ENCODE results near the gene SASH1. TPM values are rescaled to one million over a fixed set of nuclear protein-coding genes. Genes with fewer than 3 reads are reported as not detected.
"Not testable (repeated sequence)": the region's sequence is repeated elsewhere in the genome, so short reads cannot be mapped to it uniquely, and the experiment has no call there.

SASH1 gene
- total and polyA plus RNA-seq, 2 of the 8 experiments (the other 6 are each of a cell fraction or from before 2014, with no cell fraction given): 6.0 to 20.2 TPM

GRCh38 chr6:148379966-148380713, 37.5 kb downstream of the SASH1 start (continued):
- no peak for TF ChIP-seq HDAC2 (IDR thresholded peaks at IDR 0.05; ENCODE audit: borderline replicate concordance in 1 of 2, low read depth in 2 of 2, low read length in 2 of 2)
- no peak for TF ChIP-seq NANOG (IDR thresholded peaks at IDR 0.05; ENCODE audit: insufficient read depth, low read depth, low read length, poor library complexity, severe bottlenecking)
- TF ChIP-seq TAF7 (optimal IDR thresholded peaks at IDR 0.05; ENCODE audit: borderline replicate concordance, low read depth, low read length): no peak
- no peak for TF ChIP-seq BACH1 (IDR thresholded peaks at IDR 0.05; ENCODE audit: low read length)
- TF ChIP-seq TBP (IDR thresholded peaks at IDR 0.05; ENCODE audit: low read depth, low read length): no peak

GRCh38 chr6:148382051-148382450, 39.4 kb downstream of the SASH1 start:
- H2BK15ac ChIP-seq (ENCODE audit: low read length); H2AFZ ChIP-seq (ENCODE audit: low read length); H3K14ac ChIP-seq (ENCODE audit: insufficient read length); H3K9ac ChIP-seq (replicated peaks in 1 of 4; ENCODE audit: extremely low read depth in 1 of 4, low read depth in 3 of 4, low read length in 3 of 4); H4K91ac ChIP-seq (replicated peaks; ENCODE audit: insufficient read length, low read length); DNase-seq (ENCODE audit: low read depth in 1 of 2, low spot score in 2 of 2); H4K8ac ChIP-seq (ENCODE audit: extremely low read depth, insufficient read depth, low read length); H2AK5ac ChIP-seq (ENCODE audit: low read depth, low read length); H4K5ac ChIP-seq (ENCODE audit: insufficient read length, low read depth, low read length); H2BK20ac ChIP-seq (ENCODE audit: low read length); H3K4me3 ChIP-seq (ENCODE audit: extremely low read depth in 1 of 4, insufficient read depth in 2 of 4, low read depth in 3 of 4, low read length in 4 of 4); H2BK5ac ChIP-seq (ENCODE audit: low read depth, low read length); H3K36me3 ChIP-seq (ENCODE audit: control insufficient read depth in 2 of 4, insufficient read depth in 4 of 4, low read length in 3 of 4); H3K27ac ChIP-seq (ENCODE audit: low read depth, low read length); H3K4ac ChIP-seq (replicated peaks; ENCODE audit: insufficient read length, low read depth, low read length); H3K23ac ChIP-seq (ENCODE audit: insufficient read length); H3K4me2 ChIP-seq (ENCODE audit: insufficient read depth in 1 of 2, low read depth in 2 of 2, low read length in 2 of 2); POLR2A ChIA-PET (ENCODE audit: partially characterized antibody); H2BK12ac ChIP-seq (ENCODE audit: low read depth, low read length); H3K56ac ChIP-seq (replicated peaks; ENCODE audit: insufficient read length, low read depth, low read length); H3K18ac ChIP-seq (ENCODE audit: extremely low read depth, low read length); H4K20me1 ChIP-seq (replicated peaks in 1 of 2; ENCODE audit: control insufficient read depth in 1 of 2, insufficient read depth in 2 of 2, low read length in 2 of 2); FAIRE-seq; H3K27me3 ChIP-seq (replicated peaks in 1 of 4; ENCODE audit: control insufficient read depth in 3 of 4, extremely low read depth in 1 of 4, insufficient read depth in 3 of 4, low read length in 3 of 4); H3K23me2 ChIP-seq (ENCODE audit: low read depth, low read length); H2BK120ac ChIP-seq (replicated peaks; ENCODE audit: low read depth, low read length); H3K4me1 ChIP-seq (replicated peaks in 1 of 4; ENCODE audit: control insufficient read depth in 3 of 4, insufficient read depth in 4 of 4, low read length in 3 of 4); H3K9me3 ChIP-seq (ENCODE audit: insufficient read depth in 2 of 2, low read depth in 1 of 2, low read length in 1 of 2): not testable (repeated sequence)
- peaks cover 0 to 60% of the 10 kb centered on the region in 2 experiments; a peak in 2 of 4 replicates for H3K79me2 ChIP-seq (ENCODE audit: control insufficient read depth in 1 of 2, insufficient read depth in 2 of 2, low read length in 2 of 2)
- 91% methylated on average over 9 of the region's 9 CpGs; no CpG with 5 or more reads in 1 of the 2 experiments for WGBS, 2 experiments (ENCODE audit: extremely low coverage in 1 of 2, insufficient coverage in 1 of 2, insufficient read length in 1 of 2, insufficient replicate concordance in 2 of 2, low coverage in 1 of 2, low lambda C conversion rate in 2 of 2, missing lambda C conversion rate in 1 of 2)
- H3K79me1 ChIP-seq (ENCODE audit: low read depth, low read length): peaks cover 14% of the 10 kb centered on the region
- CTCF ChIA-PET (ENCODE audit: partially characterized antibody): interaction anchor here (1.0 to 1.5 kb wide), 3 partner anchors 8 to 64 kb away, joined by 3 to 4 read pairs (median 4); no protein-coding TSS in a partner anchor

Measured in H1 (cell line).